BJ (cell line): ENCODE data around the gene DLK1. TPM values are rescaled to one million over a fixed set of nuclear protein-coding genes. Genes with fewer than 3 reads are reported as not detected.

Experiments used
- CTCF ChIA-PET: fragments of 350-600 bp; formaldehyde crosslinking; extraction: SDS; loops from one replicate; lab custom pipeline; 2021; ENCODE audit warnings: antibody characterized with exemption, inconsistent platforms; lab: Yijun Ruan, JAX
- POLR2A ChIA-PET: fragments of 300-600 bp; sonication (Branson Sonifier 250); formaldehyde crosslinking; extraction: SDS; loops from one replicate; lab custom pipeline; 2021; ENCODE audit warnings: antibody characterized with exemption; lab: Charles Lee
- DNase-seq: peaks from one replicate; pipeline ENCODE4 v3.0.0-alpha.2; 2011; ENCODE audit warnings: low read depth
- H3K27me3 ChIP-seq: 2 replicates; pipeline ENCODE4 v1.6.0; 2011; ENCODE audit warnings: low read length; ENCODE audit not compliant: control insufficient read depth, insufficient read depth
- H3K36me3 ChIP-seq: 2 replicates; pipeline ENCODE4 v1.5.1; 2011; ENCODE audit warnings: low read length; ENCODE audit not compliant: control insufficient read depth, insufficient read depth
- H3K4me3 ChIP-seq: 2 replicates; pipeline ENCODE4 v1.5.1; 2011; ENCODE audit warnings: low read depth, mild to moderate bottlenecking, control low read depth, low read length
- CTCF ChIP-seq: IDR thresholded peaks from 2 replicates; pipeline ENCODE4 v1.5.1; 2011; ENCODE audit warnings: low read depth, mild to moderate bottlenecking, control low read depth, inconsistent platforms, low read length, moderate library complexity; ENCODE audit not compliant: insufficient read depth
- polyA plus RNA-seq: library from polyadenylated mRNA; depleted of rRNA; stranded (reverse); fragments of >200 nt; gene quantifications from 2 replicates; pipeline ENCODE4 v1.2.3, GENCODE V29; 2011

Gene DLK1
- polyA plus RNA-seq, 1 experiment = not detected

- Histone ChIP-seq H3K36me3 (no peaks in the 10 kb centered on the region), H3K4me3 (no peak overlapping the region), H3K27me3 (peaks cover 21% of the 10 kb centered on the region)
- no peak for TF ChIP-seq CTCF
- ChIA-PET POLR2A (no interaction called here), CTCF (interaction anchor here (1.4 kb wide), 1 partner anchor 112 kb away, joined by 3 read pairs; the partner anchor contains the start of gene MEG3)
- DNase-seq = no peak
These were observed 13.0 kb upstream of the DLK1 start for GRCh38 chr14:100713705-100714104.

GRCh38 chr14:100714258-100714892 is 12.3 kb upstream of the DLK1 start:
- DNase-seq = no peak
- CTCF ChIA-PET = interaction anchor here (0.7 to 1.4 kb wide), 2 partner anchors 50 to 112 kb away, joined by 3 read pairs; partner anchors contain the start of gene MEG3
- H3K27me3 ChIP-seq = peaks cover 20% of the 10 kb centered on the region
- no peak overlapping the region for H3K4me3 ChIP-seq
- POLR2A ChIA-PET = no interaction called here
- H3K36me3 ChIP-seq = no peaks in the 10 kb centered on the region
- TF ChIP-seq CTCF = no peak

- no peak for TF ChIP-seq CTCF
- ChIA-PET POLR2A (no interaction called here), CTCF (no interaction called here)
These were observed 11.4 kb upstream of the DLK1 start for GRCh38 chr14:100715332-100715731.

GRCh38 chr14:100715803-100716202 is 10.9 kb upstream of the DLK1 start:
- ChIA-PET POLR2A (no interaction called here), CTCF (no interaction called here)
- Histone ChIP-seq H3K36me3 (no peaks in the 10 kb centered on the region), H3K27me3 (peaks cover 19% of the 10 kb centered on the region), H3K4me3 (no peak overlapping the region)
- DNase-seq = no peak
- TF ChIP-seq CTCF = no peak

More at GRCh38 chr14:100715332-100715731, 11.4 kb upstream of the DLK1 start:
- H3K36me3 ChIP-seq = no peaks in the 10 kb centered on the region
- no peak overlapping the region for H3K4me3 ChIP-seq
- no peak for DNase-seq
- H3K27me3 ChIP-seq = peaks cover 22% of the 10 kb centered on the region

GRCh38 chr14:100717386-100717785 is 9.3 kb upstream of the DLK1 start:
- DNase-seq = no peak
- no peak overlapping the region for H3K4me3 ChIP-seq
- H3K27me3 ChIP-seq = peaks cover 20% of the 10 kb centered on the region
- POLR2A ChIA-PET = no interaction called here
- CTCF ChIA-PET = interaction anchor here (0.6 kb wide), 1 partner anchor 230 kb away, joined by 3 read pairs; no protein-coding TSS in a partner anchor
- TF ChIP-seq CTCF = no peak
- H3K36me3 ChIP-seq = no peaks in the 10 kb centered on the region
